IPS-18c (cell line): ENCODE data around the gene PCGF2.

Source experiments
- H3K4me3 ChIP-seq: 2 replicates; pipeline ENCODE4 v1.7.0; 2013; ENCODE audit warnings: low read depth, mild to moderate bottlenecking, low read length, moderate library complexity; ENCODE audit not compliant: insufficient read depth
- H3K9me3 ChIP-seq: one replicate; pipeline ENCODE4 v1.6.1; 2013; ENCODE audit warnings: mild to moderate bottlenecking, low read length, moderate library complexity; ENCODE audit not compliant: control insufficient read depth, insufficient read depth

Gene PCGF2

GRCh38 chr17:38711792-38712571 is 36.2 kb downstream of the PCGF2 start:
- Histone ChIP-seq H3K4me3 (no peak overlapping the region), H3K9me3 (no peaks in the 10 kb centered on the region)

- H3K9me3 ChIP-seq = no peaks in the 10 kb centered on the region
These were observed 37.2 kb downstream of the PCGF2 start for GRCh38 chr17:38710985-38711384.

GRCh38 chr17:38710604-38710962 is 37.6 kb downstream of the PCGF2 start:
- H3K4me3 ChIP-seq = no peak overlapping the region
- no peaks in the 10 kb centered on the region for H3K9me3 ChIP-seq

More at GRCh38 chr17:38710985-38711384, 37.2 kb downstream of the PCGF2 start:
- no peak overlapping the region for H3K4me3 ChIP-seq

GRCh38 chr17:38709864-38710603 is 38.1 kb downstream of the PCGF2 start:
- H3K4me3 ChIP-seq = no peak overlapping the region
- no peaks in the 10 kb centered on the region for H3K9me3 ChIP-seq

GRCh38 chr17:38709104-38709820 is 38.9 kb downstream of the PCGF2 start:
- H3K4me3 ChIP-seq = no peak overlapping the region
- no peaks in the 10 kb centered on the region for H3K9me3 ChIP-seq

- H3K9me3 ChIP-seq = peaks cover 3% of the 10 kb centered on the region
- no peak overlapping the region; the same call in 1 of the 2 replicates for H3K4me3 ChIP-seq
These were observed 40.3 kb downstream of the PCGF2 start for GRCh38 chr17:38707678-38708351.

GRCh38 chr17:38706505-38707216 is 41.5 kb downstream of the PCGF2 start:
- Histone ChIP-seq H3K4me3 (peak overlapping the region; percentile 49), H3K9me3 (peaks cover 3% of the 10 kb centered on the region)

- Histone ChIP-seq H3K4me3 (peak overlapping the region; percentile 49), H3K9me3 (peaks cover 3% of the 10 kb centered on the region)
These were observed 42.2 kb downstream of the PCGF2 start for GRCh38 chr17:38705803-38706504.

GRCh38 chr17:38705523-38705802 is 42.7 kb downstream of the PCGF2 start:
- Histone ChIP-seq H3K4me3 (peak overlapping the region; percentile 49; the same call in 1 of the 2 replicates), H3K9me3 (peaks cover 3% of the 10 kb centered on the region)

- Histone ChIP-seq H3K4me3 (peak within 1 kb of the TSS; percentile 49), H3K9me3 (peaks cover 3% of the 10 kb centered on the region)
These were observed 43.3 kb downstream of the PCGF2 start, which contains the start of gene MLLT6 for GRCh38 chr17:38704606-38705522. TSS of gene MLLT6 (plus strand) at chr17:38705273. CDS start at chr17:38705633, 360 bp downstream.

- Histone ChIP-seq H3K4me3 (peak overlapping the region; percentile 48), H3K9me3 (peaks cover 3% of the 10 kb centered on the region)
These were observed 44.2 kb downstream of the PCGF2 start for GRCh38 chr17:38703742-38704605.

GRCh38 chr17:38702916-38703741 is 45.0 kb downstream of the PCGF2 start:
- H3K9me3 ChIP-seq = peaks cover 3% of the 10 kb centered on the region
- peak overlapping the region; percentile 48 for H3K4me3 ChIP-seq

GRCh38 chr17:38702166-38702915 is 45.8 kb downstream of the PCGF2 start:
- H3K9me3 ChIP-seq = peaks cover 3% of the 10 kb centered on the region
- H3K4me3 ChIP-seq = peak overlapping the region; percentile 56
